Measurements from ENCODE around the gene HS6ST1.

Gene HS6ST1

DNA sequence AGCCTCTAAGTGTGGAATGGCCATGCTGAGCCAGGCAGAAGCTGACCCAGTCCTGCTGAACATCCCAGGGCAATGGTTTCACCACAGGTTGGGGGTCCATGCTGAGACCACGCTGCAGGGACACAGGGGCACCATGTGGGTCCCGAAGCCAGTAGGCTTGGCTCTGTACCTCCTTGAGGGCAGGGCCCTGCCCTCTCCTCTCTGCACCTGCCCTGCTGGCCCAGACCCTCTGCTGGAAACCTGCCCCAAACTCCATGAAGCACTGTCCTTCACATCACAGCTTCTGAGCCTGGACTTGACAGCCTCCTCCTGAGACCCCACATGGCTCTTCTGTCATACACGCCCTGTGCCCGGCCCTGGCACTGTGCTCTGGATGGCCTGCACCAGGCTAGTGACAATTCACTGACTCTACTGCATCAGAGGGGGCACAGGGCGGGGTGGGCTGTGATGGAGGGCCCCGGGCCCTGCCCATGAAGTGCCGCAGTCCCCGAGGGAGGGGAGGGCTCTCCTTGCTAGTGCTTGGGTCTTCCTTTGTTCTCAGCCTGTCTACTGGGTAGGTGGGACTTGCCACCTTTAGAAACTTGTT is 24.7 kb downstream of the HS6ST1 start:
- no peak for DNase-seq

GRCh38 chr2:128293426-128293755 is 25.3 kb downstream of the HS6ST1 start:
- no peak for DNase-seq

DNA sequence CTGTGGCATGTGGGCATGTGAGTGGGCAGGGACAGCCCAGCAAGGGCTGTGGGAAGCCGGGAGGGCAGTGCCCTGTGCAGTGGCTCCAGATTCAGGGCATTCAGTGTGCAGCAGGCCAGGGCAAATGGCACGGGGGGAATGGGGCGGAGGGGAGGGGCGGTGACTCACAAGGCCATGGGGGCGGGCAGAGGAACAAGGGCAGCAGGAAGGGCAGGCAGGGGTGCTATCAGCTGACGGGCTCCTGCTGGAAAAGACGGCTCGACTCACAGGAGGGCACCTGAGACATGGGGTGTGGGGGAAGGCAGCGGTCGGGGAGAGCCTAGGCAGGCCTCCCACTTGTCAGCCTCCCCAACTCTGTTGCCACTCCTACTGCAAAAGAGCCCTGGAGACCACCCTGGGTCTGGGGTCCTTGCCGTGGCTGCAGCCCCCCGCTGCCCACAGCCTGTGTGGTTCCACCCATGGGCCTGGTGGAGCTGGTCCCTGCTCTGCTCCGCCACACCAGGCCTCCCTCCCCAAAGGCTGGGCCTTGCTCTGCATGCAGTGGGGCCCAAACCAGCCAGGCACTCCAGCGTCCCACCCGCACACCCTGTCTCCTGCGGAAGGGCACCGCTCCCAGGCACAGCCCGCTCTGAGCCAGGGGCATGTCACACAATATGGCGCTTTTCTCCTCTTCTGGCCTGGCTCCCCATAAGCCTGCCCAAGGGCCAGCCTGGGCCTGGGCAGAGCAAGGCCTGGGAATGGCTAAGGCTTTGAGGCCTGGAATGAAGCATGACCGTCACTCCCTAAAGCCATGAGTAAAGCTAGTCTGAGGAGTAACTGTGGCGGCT is 25.9 kb downstream of the HS6ST1 start:
- no peak for DNase-seq

GRCh38 chr2:128291844-128292598 is 26.6 kb downstream of the HS6ST1 start:
- DNase-seq = no peak

GRCh38 chr2:128291161-128291843 is 27.4 kb downstream of the HS6ST1 start:
- DNase-seq = no peak

GRCh38 chr2:128290356-128290755 is 28.3 kb downstream of the HS6ST1 start:
- DNase-seq = no peak

DNA sequence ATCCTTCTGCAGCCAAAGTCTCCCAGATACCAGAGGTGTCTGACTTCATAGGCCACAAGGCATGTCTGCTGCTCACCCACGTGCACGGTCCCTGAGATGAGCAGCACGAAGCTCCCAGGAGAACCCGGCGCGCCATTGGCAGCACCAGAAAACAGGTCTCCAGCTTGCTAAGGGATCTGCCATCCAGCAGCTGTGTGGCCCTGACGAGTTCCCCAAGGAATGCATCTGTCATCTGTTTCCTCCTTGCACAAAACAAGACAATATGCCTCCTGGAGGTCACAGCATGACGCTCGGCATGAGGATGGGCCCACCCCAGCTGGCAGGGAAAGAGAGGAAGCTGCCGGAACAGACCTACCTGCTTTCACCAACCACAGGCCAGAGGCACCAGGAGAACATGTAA is 29.2 kb downstream of the HS6ST1 start:
- DNase-seq = no peak

GRCh38 chr2:128288781-128289180 is 29.9 kb downstream of the HS6ST1 start:
- DNase-seq = no peak

- no peak for DNase-seq
Measured at GRCh38 chr2:128287780-128288735, 30.6 kb downstream of the HS6ST1 start.

GRCh38 chr2:128286905-128287779 is 31.5 kb downstream of the HS6ST1 start:
- no peak for DNase-seq

DNA sequence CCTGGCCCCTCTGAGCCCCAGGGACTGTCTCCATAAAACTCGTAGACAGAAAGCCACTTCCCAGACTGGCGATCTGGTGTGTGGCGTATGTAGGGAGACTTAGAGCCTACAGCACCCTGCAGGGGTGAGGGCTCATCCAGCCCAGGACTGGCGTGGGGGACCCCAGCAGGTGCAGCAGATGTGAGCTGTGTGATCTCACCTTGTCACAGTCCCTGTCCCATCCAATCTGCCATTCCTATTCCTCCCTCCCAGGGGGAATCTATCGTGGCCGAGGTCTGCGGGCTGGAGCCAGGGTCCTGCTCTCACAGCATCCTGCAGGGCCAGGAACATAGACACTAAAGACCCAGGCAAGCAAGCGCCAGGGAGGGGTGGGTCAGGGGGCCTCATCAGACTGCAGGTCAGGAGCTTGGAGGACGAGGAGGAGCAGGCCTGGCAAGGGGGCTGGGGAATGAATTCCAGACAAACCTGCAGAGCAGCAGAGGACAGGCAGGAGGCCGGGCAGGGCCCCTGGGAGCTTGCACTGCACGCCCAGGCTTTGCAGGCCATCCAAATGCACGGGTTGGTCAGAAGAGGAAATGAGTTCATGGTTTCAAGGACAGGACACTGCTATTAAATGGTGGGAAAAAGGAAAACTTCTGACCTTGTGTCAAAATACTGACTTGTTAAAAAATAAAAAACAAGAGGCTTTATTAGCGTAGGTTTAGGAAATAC is 32.5 kb downstream of the HS6ST1 start:
- no peak for DNase-seq

DNA sequence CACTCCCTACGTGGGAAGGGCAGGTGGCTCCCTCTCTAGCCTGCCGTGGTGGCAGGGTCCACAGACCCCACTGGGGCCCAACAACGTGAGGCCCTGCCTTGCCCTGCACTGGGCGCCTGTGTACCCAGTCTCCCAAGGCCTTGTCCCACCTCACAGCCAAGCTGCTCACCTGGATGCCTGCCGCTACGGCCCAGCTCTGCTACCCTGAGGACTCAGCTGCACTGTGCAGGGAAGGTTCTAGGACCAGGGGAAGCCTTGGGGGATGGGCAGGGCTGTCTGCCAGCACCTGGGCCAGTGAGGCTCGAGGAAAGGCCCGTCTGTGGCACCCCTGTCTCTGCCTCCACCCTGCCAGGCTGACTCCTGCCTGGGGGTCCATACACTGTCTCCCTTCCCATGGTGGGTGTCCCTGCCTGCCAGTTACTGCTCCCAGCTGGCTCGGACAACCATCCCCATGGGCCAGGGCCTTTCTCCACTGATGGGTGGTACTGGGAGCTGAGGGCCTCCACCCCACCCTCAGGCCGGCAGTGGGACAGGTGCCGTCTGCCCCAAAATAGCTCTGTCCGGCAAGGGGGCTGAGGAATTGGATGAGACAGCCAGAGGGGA is 33.2 kb downstream of the HS6ST1 start:
- no peak for DNase-seq

GRCh38 chr2:128284841-128285240 is 33.8 kb downstream of the HS6ST1 start:
- no peak for DNase-seq

- DNase-seq = no peak
Measured at GRCh38 chr2:128284037-128284441, 34.6 kb downstream of the HS6ST1 start.

DNA sequence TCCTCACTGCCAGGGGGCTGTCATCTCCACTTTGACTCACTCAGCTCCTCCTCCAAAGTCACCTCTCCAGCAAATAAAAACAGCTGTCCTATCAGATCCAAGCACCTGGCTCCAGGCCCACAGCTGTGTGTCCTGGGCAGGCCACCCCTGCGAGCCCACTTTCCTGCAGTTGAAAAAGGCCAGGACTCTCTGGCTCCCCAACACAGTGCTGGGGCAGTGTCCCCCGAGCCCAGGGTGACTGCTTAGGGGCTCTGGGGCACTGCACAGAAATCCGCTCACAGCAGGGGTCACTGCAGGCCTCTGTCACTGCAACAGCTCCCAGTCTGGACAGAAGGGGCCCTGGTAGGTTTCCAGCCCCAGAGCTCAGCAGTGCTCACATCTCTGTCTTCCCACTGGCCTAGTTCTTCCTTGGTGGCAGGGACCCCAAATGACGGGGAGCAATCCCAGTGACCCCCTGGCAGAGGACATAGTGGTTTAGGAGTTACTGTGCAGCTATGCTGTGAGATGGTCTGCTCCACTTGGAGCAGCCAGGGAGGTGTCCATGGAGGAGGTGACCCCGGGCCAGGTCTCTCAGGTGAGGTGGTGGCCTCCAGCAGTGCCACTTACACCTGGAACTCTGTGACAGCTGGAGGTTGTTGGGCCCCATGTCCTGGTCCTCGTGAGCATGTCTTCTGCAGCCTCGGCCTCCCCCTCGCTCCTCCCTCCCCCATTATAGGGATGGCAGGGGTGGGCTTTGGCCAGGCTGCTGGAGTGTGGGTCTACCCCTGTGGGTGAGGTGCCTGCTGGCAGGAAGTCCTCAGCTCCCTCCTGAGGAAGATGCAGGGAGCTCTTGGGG is 35.5 kb downstream of the HS6ST1 start:
- DNase-seq = no peak

DNA sequence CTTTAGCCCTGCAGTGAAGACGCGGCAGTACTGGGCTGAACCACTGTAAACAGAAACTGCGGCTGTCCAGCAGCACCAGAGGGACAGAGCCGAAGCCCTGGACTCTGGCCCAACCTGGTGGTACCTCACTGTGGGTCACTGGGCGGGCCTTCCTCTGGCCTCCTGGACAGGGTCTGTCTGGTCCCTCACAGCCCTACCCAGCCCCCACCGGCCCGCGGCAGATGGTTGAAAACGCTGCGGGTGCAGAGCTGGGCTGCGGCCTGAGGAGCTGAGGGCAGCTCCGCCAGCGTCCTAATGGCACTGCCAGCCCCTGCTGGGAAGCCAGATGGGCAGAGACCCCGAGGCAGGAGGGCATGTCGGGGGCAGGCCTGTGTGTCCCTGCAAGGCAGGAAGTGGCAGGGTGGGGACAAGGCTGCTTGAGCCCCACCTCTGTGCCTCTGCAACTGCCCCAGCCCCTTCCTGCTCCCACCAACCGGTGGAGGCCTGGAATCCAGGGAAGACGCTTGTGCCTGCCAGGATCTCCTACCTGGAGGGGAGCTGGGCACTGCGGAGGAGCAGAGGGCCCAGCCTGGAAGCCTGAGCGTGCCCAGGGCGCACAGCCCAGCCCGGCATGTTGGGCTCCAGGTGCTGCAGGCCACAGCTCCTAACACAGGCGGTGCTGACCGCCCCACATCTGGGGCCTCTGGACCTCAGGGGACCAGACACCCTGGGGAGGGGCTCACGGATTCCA is 36.3 kb downstream of the HS6ST1 start:
- DNase-seq = no peak

DNA sequence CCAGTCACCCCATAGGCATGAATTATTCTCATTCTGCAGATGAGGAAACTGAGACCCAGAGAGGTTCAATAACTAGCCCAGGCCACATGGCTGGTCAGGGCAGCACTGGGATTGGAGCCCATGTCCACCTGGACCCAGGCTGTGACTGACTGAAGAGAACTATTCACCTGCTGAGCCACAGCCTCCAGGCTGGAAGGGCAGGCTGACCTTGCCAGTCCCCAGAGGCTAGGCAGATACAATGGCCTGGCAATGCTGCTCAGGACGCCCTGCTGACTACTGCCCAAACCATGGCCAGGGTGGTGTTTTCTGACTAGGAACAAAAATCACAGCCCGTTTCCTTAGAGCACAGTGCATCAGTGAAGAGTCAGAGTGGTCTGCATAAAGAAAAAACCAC is 36.8 kb downstream of the HS6ST1 start:
- DNase-seq = no peak

GRCh38 chr2:128280901-128281321 is 37.8 kb downstream of the HS6ST1 start:
- no peak for DNase-seq

All from central memory CD4-positive, alpha-beta T cell (primary cell).